GM21526 (cell line): Measurements from ENCODE around the gene DMPK.

Experiments
- ATAC-seq: cut with Tn5 transposase; IDR thresholded peaks from one replicate; pipeline ENCODE4 v1.9.1; 2021; ENCODE audit warnings: moderate library complexity; ENCODE audit not compliant: unreplicated experiment, low FRiP score

DMPK gene

DNA sequence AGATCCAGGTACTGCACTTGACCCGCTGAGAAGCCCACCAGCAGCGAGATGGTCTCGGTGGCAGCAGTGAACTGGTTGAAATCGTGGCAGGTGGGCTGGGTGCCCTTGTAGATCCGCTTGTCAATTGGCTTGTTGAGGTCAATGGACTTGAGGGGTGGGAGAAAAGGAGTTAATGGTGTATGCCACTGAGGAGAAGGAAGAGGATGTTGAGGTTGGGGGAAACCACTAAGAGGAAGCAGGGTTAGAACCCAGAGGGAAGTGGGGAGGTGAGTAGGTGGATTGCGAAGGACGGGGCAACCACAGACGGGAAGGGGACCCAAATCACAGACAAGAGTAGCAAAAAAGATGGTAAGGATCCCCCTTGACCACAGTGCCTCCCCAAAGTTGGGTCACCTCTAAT lies 8.7 kb upstream of the DMPK start:
- no peak for ATAC-seq

DNA sequence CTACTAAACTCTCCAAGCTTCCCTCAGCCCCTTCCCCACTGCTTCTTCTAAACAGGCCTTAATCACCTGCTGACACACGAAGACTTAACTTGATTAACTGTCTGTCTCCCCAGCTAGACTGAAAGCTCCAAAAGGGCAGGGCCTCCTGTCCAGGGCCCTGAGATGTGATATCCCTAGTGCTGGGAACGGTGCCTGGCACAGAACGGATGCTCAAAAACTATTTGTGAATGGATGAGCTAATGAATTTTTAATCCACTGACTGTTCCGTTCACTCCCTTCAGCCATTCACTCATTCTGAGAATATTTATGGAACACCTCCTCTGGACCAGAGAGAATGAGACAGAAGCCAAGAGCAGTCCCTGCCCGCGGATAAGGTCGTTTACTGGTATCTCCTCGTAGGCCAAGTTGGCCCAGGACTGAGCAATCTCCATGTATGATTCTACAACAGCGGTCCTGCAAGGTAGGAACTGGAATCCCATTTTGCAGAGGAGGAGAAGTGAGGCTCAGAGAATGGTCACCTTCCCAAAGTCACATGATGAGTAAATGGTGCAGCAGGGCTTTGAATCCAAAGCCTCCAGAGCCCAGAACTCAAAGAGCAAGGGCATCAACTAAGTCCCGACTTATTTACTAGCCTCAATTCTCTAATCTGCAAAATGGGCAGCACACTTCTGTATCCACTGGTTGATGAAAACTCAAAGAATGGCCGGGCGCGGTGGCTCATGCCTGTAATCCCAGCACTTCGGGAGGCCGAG lies 6.9 kb upstream of the DMPK start:
- ATAC-seq = no peak

DNA sequence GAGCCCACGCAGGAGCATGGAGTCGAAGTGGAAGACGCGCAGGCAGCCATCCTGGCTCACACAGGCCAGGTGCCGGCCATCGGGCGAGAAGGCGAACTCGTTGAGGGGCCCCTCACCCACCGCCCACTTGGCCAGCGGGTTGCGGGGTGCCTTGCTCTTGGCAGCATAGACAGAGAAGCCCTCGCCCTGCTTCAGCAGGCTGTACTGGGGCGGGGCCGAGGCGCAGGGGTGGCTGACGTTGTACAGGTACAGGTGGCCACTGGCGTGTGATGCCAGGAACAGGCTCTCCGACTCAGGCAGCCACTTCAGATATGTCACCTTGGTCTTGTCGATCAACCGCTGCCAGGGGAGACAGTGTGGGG lies 4.2 kb upstream of the DMPK start:
- ATAC-seq = no peak

DNA sequence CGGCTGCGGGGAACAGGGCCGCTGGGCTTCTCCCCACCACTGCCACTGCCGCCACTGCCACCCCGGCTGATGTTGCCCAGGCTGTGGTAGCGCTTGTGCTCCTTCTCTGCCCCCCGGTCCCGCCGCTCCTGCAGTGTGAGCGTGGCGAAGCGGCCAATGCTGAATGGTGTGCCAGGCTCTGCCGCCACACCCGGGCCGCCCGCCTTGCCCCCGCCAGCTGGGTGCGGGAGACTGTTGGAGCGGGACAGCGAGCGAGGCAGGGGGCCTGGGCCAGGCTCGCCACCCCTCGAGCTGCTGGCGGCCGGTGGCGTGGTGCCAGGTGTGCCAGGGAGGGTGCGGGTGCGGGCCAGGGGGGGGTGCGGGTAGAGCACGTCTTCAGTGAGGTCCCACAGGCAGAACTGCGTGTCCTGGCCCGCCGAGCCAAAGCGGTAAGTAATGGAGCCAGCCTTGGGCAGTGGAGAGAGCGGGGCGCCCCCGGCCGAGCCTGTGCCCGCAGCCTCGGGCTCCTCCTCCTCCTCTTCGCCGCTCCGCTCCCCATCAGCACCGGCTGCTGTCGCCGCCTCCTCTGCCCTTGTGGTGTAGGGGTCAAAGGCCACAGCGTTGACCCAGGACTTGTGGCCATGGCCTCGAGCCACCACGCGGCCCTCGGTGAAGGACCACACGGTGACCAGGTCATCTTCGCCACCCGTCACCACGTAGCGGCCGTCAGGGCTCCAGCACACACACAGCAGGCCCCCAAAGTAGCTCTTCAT lies 3.7 kb upstream of the DMPK start:
- ATAC-seq = no peak

DNA sequence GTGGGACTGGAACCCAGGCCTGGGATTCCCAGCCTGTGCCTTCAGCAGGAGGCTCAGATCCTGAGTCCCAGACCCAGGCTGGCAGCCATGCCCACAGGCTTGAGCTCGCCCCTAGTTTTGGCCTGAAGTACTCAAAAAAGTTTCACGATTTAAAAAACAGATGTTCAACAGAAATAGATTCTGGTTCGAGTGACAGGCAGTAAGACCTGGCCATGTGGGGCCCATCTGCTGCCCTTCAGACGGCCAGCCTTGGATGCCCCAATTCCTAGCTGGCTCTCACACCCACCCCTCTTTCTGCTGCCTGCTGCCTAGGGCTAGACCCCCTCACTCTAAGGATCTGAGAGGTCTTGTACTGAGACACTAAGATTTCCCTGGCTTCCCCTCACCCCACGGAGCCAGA lies 2.8 kb upstream of the DMPK start:
- ATAC-seq = no peak

DNA sequence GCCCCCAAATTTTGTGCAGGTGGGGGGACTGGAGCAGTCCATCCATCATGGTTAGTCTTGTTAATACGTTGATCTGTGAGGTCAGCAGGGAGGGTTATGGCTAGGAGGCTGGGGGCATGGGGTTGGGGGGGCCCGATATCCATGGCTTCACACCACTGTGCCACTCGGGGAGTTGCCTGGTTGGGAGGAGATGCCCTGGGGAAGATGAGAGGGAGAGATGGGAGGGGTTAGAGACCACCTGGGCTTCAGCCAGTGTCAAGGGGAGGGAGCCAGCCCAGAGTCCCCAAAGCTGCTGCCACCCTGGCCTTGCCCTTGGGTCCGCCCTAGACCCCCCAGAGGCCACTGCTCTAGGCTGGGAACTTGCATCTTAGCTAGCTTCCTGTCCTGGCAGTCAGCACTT lies 1.8 kb upstream of the DMPK start:
- no peak for ATAC-seq

DNA sequence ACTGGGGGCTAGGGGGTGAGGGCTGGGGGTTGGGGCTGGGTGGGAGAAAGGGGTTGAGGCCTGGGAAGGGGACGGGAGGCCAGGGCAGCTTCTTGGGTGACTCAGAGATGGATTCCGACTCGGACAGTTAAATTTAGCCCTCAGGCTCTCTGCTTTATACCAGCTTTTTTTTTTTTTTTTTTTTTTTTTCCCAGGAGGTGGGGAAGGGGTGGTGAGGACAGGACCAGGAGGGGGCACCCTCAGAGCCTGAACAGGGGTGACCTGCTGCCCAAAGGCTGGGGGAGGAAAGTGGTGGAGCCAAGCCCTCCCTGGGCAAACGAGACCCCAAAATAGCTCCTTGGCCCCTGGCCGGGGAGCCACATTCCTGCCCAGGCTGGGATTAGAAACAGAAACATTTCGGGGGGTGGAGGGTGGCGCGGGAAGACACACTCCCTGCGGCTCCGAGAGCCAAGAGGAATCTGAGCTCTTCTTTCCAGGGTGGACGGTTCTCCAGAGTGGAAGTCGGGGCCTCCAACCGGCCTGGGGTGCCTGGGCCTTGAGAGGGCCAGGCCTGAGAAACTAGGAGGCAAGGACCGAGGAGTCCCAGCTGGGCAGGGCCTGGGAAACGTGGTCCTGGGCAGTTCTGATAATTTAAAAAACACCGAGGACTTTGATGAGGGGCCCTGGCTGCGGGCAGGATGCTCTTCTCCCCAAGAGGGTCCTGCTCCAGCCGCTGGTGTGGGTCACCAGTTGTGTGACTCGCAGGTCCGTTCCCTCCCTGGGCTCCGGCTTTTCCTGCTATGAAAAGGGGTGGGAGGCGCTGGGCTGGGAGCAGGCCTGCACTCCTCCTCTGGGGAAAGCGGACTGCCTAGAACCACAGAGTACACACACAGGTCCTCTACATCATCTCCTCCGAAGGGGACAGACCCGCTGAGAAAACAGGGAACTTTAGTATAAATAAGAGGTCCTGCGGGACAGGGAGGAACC lies 813 bp upstream of the DMPK start:
- ATAC-seq = no peak

DNA sequence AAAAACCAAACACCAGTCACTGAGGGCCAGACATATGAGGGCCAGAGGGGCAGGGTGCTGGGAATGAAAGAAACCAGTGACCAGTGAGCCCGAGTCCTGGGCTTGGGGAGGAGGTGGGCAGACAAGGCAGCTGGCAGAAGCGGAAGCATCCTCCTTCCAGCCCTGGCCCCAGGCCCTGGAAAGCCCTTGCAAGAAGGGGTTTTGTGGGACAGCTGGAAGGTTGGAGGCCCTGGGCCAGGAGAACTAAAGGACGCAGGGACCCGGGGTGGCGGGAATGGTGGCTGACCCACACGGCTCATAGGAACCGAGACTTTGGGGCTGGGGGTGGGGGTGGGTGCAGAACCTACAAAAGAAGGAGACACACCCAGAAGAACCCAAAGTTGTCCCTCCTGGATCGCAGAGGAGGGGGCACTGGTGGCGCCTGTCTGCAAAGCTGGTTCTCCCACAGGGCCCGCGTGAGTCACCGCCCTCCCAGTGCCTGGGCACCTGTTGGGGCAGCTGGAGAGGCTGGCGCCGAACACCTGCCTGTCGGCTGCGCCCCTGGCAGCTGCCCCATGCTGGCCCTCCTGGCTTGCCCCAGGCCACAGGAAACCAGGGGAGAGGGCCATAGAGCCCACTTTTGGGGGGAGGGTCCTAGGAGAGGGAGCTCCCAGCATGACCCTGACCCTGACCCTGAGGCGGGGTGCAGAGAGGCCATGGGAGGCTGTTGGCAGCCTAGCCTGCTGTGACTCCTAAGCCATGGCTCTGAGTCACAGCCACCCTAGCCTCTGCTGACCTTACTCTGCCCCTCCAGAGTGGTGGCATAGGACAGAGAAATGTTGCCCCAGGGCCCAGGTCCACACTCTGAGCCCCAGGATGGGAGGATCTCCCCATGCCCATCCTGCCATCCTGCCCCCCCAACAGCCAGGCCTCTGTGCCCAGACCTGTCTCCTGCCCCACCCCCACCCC lies 802 bp downstream of the DMPK start:
- ATAC-seq = no peak

DNA sequence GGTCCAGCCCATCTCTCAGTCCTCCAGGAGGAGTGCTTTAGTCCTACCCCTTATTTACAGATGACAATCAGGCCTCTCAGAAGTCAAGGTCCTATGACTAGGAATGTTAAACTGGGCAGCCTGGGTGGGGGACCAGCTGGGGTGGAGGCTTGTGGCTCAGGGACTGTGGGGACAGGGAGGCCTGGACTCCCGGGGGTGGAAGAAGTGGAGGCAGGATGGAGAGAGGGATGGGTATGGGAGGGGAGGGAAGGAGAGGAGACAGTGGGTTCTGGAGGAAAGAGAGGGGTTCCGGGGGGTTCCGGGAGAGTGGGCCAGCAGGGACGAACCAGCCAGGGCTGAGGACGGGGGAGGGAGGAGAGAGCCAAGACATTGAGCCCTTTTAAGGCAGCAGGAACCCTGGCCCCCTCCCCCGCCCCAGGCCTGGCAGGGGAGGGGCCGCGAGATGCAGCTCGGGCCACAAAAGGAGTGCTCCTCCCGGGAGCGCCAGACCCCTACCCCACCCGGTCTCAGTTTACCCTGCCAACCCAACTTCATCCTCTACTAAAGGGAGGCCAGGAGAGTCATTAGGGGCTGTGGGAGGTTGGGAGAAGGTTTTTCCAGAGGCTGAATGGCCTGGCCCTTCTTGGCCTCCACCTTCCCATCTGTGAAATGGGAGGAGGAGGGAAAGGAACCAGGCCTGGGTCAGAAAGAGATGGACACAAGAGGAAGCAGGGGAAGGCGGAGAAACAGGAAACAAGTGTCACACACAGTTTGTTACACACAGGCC lies 1.7 kb downstream of the DMPK start:
- ATAC-seq = no peak

DNA sequence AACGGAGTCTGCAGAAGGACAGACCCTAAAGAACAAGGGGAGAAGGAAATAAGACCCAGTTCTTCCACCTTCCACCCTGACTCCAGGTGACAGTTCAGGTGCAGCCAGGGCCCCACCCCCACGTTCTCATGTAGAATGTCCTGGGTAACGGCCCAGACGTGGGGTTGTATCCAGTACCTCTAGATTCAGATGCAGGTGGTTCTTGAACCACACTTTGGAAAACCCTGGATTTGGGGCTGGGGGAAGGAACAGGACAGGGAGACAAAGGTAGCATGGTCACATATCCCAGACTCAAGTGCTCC lies 2.2 kb downstream of the DMPK start:
- no peak for ATAC-seq

DNA sequence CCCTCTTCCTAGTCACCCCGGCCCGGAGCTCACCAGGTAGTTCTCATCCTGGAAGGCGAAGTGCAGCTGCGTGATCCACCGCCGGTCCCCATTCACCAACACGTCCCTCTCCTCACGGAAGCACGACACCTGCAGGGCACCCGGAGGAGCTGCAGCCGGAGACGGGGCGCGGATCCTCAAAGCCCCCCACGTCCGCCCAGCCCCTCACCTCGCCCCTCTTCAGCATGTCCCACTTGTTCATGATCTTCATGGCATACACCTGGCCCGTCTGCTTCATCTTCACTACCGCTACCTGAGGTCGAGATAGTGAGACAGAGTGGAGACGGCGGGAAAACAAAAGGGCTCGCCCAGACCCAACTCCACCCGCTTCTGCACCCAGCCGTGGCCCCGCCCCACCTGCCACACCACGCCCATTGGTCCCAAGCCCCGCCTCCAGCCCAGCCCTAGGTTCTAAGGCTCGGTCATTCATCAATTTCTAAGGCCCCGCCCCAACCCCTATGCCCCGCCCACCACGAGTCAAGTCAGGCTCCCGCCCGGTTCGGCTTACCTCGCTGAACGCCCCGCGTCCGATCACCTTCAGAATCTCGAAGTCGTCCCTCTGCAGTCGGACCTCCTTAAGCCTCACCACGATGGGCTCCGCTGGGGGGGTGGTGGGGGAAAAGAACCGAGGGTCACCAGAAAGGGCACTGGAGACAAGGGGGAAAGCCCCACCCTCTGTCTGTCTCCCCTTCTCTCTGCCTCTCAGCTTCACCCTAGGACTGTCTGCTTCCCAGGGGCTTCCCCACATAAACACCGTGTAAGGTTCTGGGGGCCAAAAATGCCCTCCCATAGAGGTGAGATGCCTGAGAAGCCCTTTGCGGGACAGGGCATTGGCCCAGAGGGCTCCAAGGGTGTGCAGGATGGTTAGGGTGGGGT lies 2.8 kb downstream of the DMPK start:
- ATAC-seq = peak; percentile 53

DNA sequence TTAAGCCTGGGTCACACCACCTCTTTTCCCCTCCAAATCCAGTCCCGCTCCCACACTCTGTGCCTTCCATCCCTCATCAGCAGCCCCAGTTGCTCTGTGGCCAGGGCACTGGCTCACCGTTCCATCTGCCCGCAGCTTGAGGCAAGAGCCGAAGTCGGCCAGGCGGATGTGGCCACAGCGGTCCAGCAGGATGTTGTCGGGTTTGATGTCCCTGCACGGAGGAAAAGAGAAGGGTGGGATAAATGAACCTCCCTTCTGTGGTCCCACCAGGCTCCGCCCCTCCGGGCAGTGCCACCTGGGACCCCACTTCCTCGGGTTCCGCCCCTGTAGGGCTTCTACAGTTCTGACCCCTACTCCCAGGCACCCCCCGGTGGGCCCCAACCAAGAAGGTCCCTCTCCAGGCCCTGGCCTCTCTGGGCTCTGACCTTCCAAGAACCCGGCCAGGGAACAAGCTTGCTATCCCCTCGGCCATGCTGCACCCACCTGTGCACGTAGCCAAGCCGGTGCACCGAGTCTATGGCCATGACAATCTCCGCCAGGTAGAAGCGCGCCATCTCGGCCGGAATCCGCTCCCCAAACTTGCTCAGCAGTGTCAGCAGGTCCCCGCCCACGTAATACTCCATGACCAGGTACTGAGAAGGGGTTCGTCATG lies 4.2 kb downstream of the DMPK start:
- no peak for ATAC-seq

DNA sequence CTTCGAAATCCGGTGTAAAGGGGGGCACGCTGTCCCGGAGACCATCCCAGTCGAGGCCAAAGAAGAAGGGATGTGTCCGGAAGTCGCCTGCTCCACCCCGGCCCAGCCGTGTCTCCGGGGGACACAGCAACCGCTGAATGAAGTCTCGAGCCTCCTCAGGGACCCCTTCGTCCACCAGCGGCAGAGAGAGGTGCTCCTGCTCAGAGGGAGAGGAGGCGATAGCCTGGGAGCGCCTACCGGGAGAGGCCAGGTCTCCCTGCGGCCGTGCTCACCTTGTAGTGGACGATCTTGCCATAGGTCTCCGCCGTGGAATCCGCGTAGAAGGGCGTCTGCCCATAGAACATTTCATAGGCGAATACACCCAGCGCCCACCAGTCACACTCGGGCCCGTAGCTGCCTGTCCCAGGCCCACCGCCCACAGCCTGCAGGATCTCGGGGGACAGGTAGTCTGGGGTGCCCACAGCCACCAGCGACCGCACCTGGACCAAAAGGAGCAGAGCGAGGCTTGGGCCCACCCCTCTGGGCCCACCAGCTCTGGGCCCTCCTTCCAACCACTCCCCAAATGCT lies 4.8 kb downstream of the DMPK start:
- ATAC-seq = no peak

DNA sequence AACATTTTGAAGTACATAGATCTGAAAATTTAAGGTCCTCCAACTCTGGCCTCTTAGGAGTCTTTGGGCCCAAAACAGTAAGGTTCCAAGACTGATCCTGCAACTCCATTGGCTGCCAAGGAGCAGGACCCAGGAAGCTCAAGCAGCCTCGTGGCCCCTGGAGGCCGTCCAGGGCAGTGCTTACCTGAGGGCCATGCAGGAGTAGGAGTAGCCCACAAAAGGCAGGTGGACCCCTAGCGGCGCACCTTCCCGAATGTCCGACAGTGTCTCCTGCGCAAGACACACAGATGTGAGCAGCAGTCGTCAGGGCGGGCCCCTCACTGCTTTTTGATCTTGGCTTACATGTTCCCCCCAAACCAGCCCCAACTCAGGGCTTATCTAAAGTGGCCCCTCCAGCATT lies 7.5 kb downstream of the DMPK start:
- no peak for ATAC-seq

DNA sequence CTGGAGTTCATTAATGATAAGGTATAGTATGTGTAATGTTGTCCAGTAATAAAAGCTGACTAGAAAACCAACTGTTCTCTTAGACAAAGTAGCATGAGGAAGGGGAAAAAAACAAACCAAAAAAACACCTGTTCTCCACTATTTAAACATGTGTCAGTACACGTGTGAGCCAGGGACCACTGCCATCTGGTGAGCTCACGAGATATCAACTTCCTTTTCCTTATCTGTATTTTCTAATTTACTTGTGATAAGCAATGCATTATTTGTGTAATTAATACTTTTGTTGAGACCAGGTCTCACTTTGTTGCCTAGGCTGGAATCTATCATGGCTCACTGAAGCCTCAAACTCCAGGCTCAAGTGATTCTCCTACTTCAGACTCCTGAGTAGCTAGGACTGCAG lies 8.9 kb downstream of the DMPK start:
- ATAC-seq = no peak

DNA sequence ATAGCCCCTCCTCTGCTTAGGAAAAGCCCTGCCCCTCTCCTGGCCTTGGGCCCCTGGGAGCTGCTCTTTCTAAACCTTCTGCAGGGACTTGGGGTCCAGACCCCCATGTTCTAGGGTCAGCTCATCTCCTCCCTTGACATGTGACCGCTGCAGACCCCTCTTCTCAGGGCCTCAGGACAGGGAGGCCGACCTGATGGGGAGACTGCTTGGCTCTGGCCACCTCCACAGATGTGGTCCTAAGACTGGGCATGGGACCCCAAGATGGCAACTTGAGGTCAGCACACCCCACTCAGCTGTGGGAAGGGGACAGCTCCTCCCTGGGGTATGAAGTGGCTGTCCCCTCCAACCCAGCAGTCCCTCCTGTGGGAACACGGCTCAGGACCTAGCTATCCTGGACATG lies 9.4 kb downstream of the DMPK start:
- no peak for ATAC-seq

DNA sequence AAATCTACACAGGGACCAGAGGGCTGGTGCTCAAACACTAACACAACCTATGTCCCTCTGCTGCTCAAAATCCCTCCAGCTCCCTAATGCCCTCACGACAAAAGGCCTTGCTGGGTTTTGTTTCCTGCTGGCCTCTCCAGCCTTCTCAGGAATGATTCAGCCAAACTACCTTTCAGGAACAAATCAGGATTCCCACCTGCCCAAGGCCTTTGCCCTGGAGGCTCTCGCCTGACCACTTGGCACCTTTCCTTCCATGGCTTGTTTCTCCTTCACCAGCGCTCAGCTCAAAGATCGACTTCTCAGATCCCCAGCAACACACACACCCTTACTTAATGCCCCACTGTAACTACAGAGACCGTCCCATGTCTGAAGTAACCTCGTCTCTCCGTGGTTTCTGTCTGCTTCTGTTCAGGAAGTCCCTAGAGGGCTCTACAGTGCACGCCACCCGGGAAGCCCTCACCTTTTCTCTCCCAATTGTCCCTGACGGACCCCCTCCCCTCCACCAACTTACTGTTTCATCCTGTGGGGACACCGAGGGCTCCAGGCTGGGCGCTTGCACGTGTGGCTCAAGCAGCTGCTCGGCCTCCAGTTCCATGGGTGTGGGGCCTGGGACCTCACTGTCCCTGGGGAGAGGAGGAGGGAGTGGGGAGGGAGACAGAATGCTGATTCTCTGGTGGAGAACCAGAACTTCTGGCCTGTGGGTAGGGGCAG lies 10.0 kb downstream of the DMPK start:
- no peak for ATAC-seq
